Stimulated activated CD4-positive, alpha-beta T cell treated with anti-CD3 and anti-CD28 coated beads, Interleukin-12 subunit alpha, Interleukin-12 subunit beta, amount 100 ng/mL, for 48 hours (primary cell): ENCODE results near the gene MEGF8.

Source experiments
- DNase-seq, 3 donors: peaks; one replicate each; pipeline ENCODE4 v3.0.0-alpha.2; 2020; ENCODE audit warnings: low read depth in 2 of 3, low spot score in 1 of 3

MEGF8 gene

GRCh38 chr19:42410371-42410770, 84.9 kb downstream of the MEGF8 start:
- DNase-seq = no peak

GRCh38 chr19:42411581-42412178, 86.2 kb downstream of the MEGF8 start:
- DNase-seq = no peak

- DNase-seq = no peak
Measured at GRCh38 chr19:42412227-42412626, 86.8 kb downstream of the MEGF8 start.

- no peak for DNase-seq
Measured at GRCh38 chr19:42412661-42413076, 87.2 kb downstream of the MEGF8 start.

- DNase-seq = no peak
Measured at GRCh38 chr19:42419309-42419708, 93.9 kb downstream of the MEGF8 start.

GRCh38 chr19:42420055-42420544, 94.7 kb downstream of the MEGF8 start:
- peak; percentile 59 to 76 (median 66) for DNase-seq

GRCh38 chr19:42421101-42421500, 95.7 kb downstream of the MEGF8 start:
- DNase-seq = no peak

GRCh38 chr19:42421591-42422031, 96.2 kb downstream of the MEGF8 start:
- DNase-seq = no peak

- no peak for DNase-seq
Measured at GRCh38 chr19:42422092-42422900, 96.9 kb downstream of the MEGF8 start.

GRCh38 chr19:42422901-42423461, 97.5 kb downstream of the MEGF8 start:
- peak; percentile 23 to 40 (median 24) for DNase-seq

GRCh38 chr19:42423462-42424344, 98.3 kb downstream of the MEGF8 start:
- peak; percentile 89 to 93 (median 91) for DNase-seq

- no peak for DNase-seq
Measured at GRCh38 chr19:42424345-42424707, 98.9 kb downstream of the MEGF8 start.

- no peak for DNase-seq
Measured at GRCh38 chr19:42424712-42425131, 99.3 kb downstream of the MEGF8 start.

- no peak for DNase-seq
Measured at GRCh38 chr19:42426643-42427042, 101.2 kb downstream of the MEGF8 start.

GRCh38 chr19:42427313-42427712, 101.9 kb downstream of the MEGF8 start, which contains the start of gene LIPE:
Gene LIPE (minus strand): TSS chr19:42427388. CDS start chr19:42427149, 239 bp downstream.
- no peak for DNase-seq
